ENCODE measurements around the gene PHF20. TPM values are rescaled to one million over a fixed set of nuclear protein-coding genes. Genes with fewer than 3 reads are reported as not detected.
"Not testable (repeated sequence)": the region's sequence is repeated elsewhere in the genome, so short reads cannot be mapped to it uniquely, and the experiment has no call there.

PHF20 gene
- total RNA-seq, 4 donors from 2014 or later: 13.6 to 33.2 (median 16.6) TPM

GRCh38 chr20:35773154-35773751 lies 1.4 kb downstream of the PHF20 start:
- DNase-seq: peak; percentile 3
- peaks cover 0 to 14% (median 0%) of the 10 kb centered on the region in 3 donors for H3K36me3 ChIP-seq
- TF ChIP-seq CTCF (IDR thresholded peaks at IDR 0.05) (peak in 1 of 6 experiments; percentile 3), POLR2A (IDR thresholded peaks at IDR 0.05) (peak in 1 of 4 donors; percentile 42)
- peak overlapping the region; percentile 88 to 99 (median 96) for H3K27ac ChIP-seq
- peak overlapping the region; percentile 48 to 84 (median 69) for H3K4me3 ChIP-seq
- 34 to 40% methylated on average over 8 of the region's 8 CpGs for WGBS, 2 donors
- intact Hi-C loops (cut with DNase I): no loop called here
- H3K9me3 ChIP-seq: no peaks in the 10 kb centered on the region
- H3K4me1 ChIP-seq: peaks cover 29 to 91% (median 61%) of the 10 kb centered on the region in 3 donors
- H3K27me3 ChIP-seq: no peaks in the 10 kb centered on the region

GRCh38 chr20:35774391-35774790 lies 2.6 kb downstream of the PHF20 start:
- Histone ChIP-seq H3K27me3 (no peaks in the 10 kb centered on the region), H3K9me3 (no peaks in the 10 kb centered on the region), H3K36me3 (peaks cover 0 to 23% (median 0%) of the 10 kb centered on the region in 3 donors), H3K4me3 (no peak overlapping the region), H3K27ac (peak overlapping the region in 1 of 4 donors; percentile 96), H3K4me1 (peaks cover 25 to 89% (median 51%) of the 10 kb centered on the region in 3 donors)
- intact Hi-C loops (cut with DNase I): no loop called here
- no peak for TF ChIP-seq POLR2A (IDR thresholded peaks at IDR 0.05)
- TF ChIP-seq CTCF (IDR thresholded peaks at IDR 0.05): no peak
- 71 to 100% methylated on average over 1 of the region's 1 CpG for WGBS, 2 donors
- no peak for DNase-seq

GRCh38 chr20:35776513-35777101 lies 4.8 kb downstream of the PHF20 start:
- WGBS, 2 donors: 22 to 50% methylated on average over 4 of the region's 4 CpGs

GRCh38 chr20:35783811-35784210 lies 12.0 kb downstream of the PHF20 start:
- H3K4me3 ChIP-seq; H3K27me3 ChIP-seq; intact Hi-C loops (cut with DNase I); H3K9me3 ChIP-seq; DNase-seq; H3K27ac ChIP-seq: not testable (repeated sequence)
- Histone ChIP-seq H3K4me1 (peaks cover 0 to 18% (median 0%) of the 10 kb centered on the region in 3 donors), H3K36me3 (peaks cover 0 to 67% (median 0%) of the 10 kb centered on the region in 3 donors)
- WGBS, 2 donors: 80 to 92% methylated on average over 11 to 12 of the region's 12 CpGs

More at GRCh38 chr20:35776513-35777101, 4.8 kb downstream of the PHF20 start:
- intact Hi-C loops (cut with DNase I): no loop called here
- H3K4me1 ChIP-seq: peaks cover 19 to 69% (median 34%) of the 10 kb centered on the region in 3 donors
- no peak for DNase-seq
- H3K27ac ChIP-seq: peak overlapping the region in 3 of 4 donors; percentile 46 to 76 (median 53)
- H3K36me3 ChIP-seq: peaks cover 0 to 36% (median 0%) of the 10 kb centered on the region in 3 donors
- no peaks in the 10 kb centered on the region for H3K27me3 ChIP-seq
- TF ChIP-seq CTCF (IDR thresholded peaks at IDR 0.05) (no peak), POLR2A (IDR thresholded peaks at IDR 0.05) (no peak)
- H3K9me3 ChIP-seq: no peaks in the 10 kb centered on the region
- no peak overlapping the region for H3K4me3 ChIP-seq

- H3K4me1 ChIP-seq: peaks cover 0 to 21% (median 0%) of the 10 kb centered on the region in 3 donors
- H3K27me3 ChIP-seq; DNase-seq; H3K9me3 ChIP-seq; intact Hi-C loops (cut with DNase I); H3K27ac ChIP-seq; H3K4me3 ChIP-seq: not testable (repeated sequence)
- H3K36me3 ChIP-seq: peaks cover 0 to 58% (median 0%) of the 10 kb centered on the region in 3 donors
- 87 to 97% methylated on average over 4 of the region's 4 CpGs for WGBS, 2 donors
Observed at GRCh38 chr20:35785541-35785940, 13.7 kb downstream of the PHF20 start.

GRCh38 chr20:35788796-35789195 lies 17.0 kb downstream of the PHF20 start:
- WGBS, 2 donors: 96 to 100% methylated on average over 4 of the region's 4 CpGs
- Histone ChIP-seq H3K27me3 (no peaks in the 10 kb centered on the region), H3K36me3 (peaks cover 0 to 36% (median 0%) of the 10 kb centered on the region in 3 donors), H3K9me3 (no peaks in the 10 kb centered on the region), H3K4me1 (peaks cover 14 to 34% (median 15%) of the 10 kb centered on the region in 3 donors), H3K4me3 (no peak overlapping the region), H3K27ac (no peak overlapping the region)
- no peak for TF ChIP-seq CTCF (IDR thresholded peaks at IDR 0.05)
- no peak for TF ChIP-seq POLR2A (IDR thresholded peaks at IDR 0.05)
- DNase-seq: no peak
- intact Hi-C loops (cut with DNase I): no loop called here

All from esophagus squamous epithelium (tissue), 5 donors.